Epithelial cell of esophagus (primary cell): Measurements from ENCODE around the gene FBXO36.
"Not testable (repeated sequence)": the region's sequence is repeated elsewhere in the genome, so short reads cannot be mapped to it uniquely, and the experiment has no call there.

Experiments
- DNase-seq: peaks from one replicate; pipeline ENCODE4 v3.0.0; 2010; ENCODE audit warnings: low read depth
- H3K4me3 ChIP-seq: 2 replicates; pipeline ENCODE4 v1.5.1; 2011; ENCODE audit warnings: mild to moderate bottlenecking, low read length, control low read depth
- CTCF ChIP-seq: IDR thresholded peaks from 2 replicates; pipeline ENCODE4 v1.5.1; 2011; ENCODE audit warnings: low read depth, mild to moderate bottlenecking, low read length, control low read depth, inconsistent platforms; ENCODE audit not compliant: insufficient read depth; ENCODE audit errors: missing control alignments

The FBXO36 gene

GRCh38 chr2:229899604-229900003 lies 22.7 kb upstream of the FBXO36 start:
- DNase-seq, result no peak
- no peak overlapping the region for H3K4me3 ChIP-seq
- no peak for TF ChIP-seq CTCF

GRCh38 chr2:229900012-229900411 lies 22.3 kb upstream of the FBXO36 start:
- no peak for TF ChIP-seq CTCF
- no peak overlapping the region for H3K4me3 ChIP-seq
- DNase-seq, result no peak

GRCh38 chr2:229900514-229900913 lies 21.8 kb upstream of the FBXO36 start:
- not testable (repeated sequence) for H3K4me3 ChIP-seq, DNase-seq

GRCh38 chr2:229901819-229902218 lies 20.5 kb upstream of the FBXO36 start:
- no peak overlapping the region for H3K4me3 ChIP-seq
- no peak for TF ChIP-seq CTCF
- peak; percentile 63 for DNase-seq

GRCh38 chr2:229903037-229903436 lies 19.3 kb upstream of the FBXO36 start:
- H3K4me3 ChIP-seq, result no peak overlapping the region
- no peak for DNase-seq
- no peak for TF ChIP-seq CTCF

GRCh38 chr2:229905601-229906000 lies 16.7 kb upstream of the FBXO36 start:
- H3K4me3 ChIP-seq, result no peak overlapping the region
- no peak for TF ChIP-seq CTCF
- DNase-seq, result no peak

GRCh38 chr2:229909090-229909489 lies 13.2 kb upstream of the FBXO36 start:
- no peak for TF ChIP-seq CTCF
- H3K4me3 ChIP-seq, result no peak overlapping the region
- no peak for DNase-seq
